PC-3 (cell line): ENCODE measurements around the gene SMG7.

ENCODE experiments used
- EZH2 ChIP-seq: fragments of 300-600 bp; sonication (generic); IDR thresholded peaks from one replicate; pipeline ENCODE4 v1.6.1; 2017; ENCODE audit warnings: antibody characterized with exemption, mild to moderate bottlenecking, low read length; ENCODE audit not compliant: unreplicated experiment
- EZH2phosphoT487 ChIP-seq: fragments of 300-600 bp; sonication (generic); IDR thresholded peaks from 2 replicates; pipeline ENCODE4 v1.6.1; 2018; ENCODE audit warnings: mild to moderate bottlenecking, antibody characterized with exemption, low read length, borderline replicate concordance
- TF ChIP-seq, protein P1 (sequence below): fragments of 300-600 bp; sonication (generic); conservative IDR thresholded peaks from 2 replicates; pipeline ENCODE4 v1.5.1; 2017; ENCODE audit warnings: antibody characterized with exemption, low read depth, mild to moderate bottlenecking, low read length

DNA sequence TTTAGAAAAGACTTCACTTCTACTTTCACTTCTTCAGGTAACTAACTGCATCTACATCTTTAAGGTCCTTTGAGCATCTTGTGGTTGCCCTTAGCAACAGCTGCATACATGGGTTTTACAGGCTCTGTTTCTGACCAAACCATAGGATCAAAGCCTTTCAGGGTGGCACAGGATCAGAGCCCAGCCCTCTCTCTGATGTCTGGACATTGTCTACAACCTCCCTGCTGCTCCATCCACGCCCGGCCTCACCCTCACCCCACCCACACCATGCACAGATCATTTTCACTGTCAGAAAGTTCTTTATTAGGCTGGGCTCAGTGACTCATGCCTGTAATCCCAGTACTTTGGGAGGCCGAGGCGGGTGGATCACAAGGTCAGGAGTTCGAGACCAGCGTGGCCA is 112.7 kb downstream of the SMG7 start:
- TF ChIP-seq, protein P1, sequence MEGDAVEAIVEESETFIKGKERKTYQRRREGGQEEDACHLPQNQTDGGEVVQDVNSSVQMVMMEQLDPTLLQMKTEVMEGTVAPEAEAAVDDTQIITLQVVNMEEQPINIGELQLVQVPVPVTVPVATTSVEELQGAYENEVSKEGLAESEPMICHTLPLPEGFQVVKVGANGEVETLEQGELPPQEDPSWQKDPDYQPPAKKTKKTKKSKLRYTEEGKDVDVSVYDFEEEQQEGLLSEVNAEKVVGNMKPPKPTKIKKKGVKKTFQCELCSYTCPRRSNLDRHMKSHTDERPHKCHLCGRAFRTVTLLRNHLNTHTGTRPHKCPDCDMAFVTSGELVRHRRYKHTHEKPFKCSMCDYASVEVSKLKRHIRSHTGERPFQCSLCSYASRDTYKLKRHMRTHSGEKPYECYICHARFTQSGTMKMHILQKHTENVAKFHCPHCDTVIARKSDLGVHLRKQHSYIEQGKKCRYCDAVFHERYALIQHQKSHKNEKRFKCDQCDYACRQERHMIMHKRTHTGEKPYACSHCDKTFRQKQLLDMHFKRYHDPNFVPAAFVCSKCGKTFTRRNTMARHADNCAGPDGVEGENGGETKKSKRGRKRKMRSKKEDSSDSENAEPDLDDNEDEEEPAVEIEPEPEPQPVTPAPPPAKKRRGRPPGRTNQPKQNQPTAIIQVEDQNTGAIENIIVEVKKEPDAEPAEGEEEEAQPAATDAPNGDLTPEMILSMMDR: no peak
- TF ChIP-seq EZH2 (no peak), EZH2phosphoT487 (no peak)
